ENCODE data around the gene PLAAT1.

The PLAAT1 gene

DNA sequence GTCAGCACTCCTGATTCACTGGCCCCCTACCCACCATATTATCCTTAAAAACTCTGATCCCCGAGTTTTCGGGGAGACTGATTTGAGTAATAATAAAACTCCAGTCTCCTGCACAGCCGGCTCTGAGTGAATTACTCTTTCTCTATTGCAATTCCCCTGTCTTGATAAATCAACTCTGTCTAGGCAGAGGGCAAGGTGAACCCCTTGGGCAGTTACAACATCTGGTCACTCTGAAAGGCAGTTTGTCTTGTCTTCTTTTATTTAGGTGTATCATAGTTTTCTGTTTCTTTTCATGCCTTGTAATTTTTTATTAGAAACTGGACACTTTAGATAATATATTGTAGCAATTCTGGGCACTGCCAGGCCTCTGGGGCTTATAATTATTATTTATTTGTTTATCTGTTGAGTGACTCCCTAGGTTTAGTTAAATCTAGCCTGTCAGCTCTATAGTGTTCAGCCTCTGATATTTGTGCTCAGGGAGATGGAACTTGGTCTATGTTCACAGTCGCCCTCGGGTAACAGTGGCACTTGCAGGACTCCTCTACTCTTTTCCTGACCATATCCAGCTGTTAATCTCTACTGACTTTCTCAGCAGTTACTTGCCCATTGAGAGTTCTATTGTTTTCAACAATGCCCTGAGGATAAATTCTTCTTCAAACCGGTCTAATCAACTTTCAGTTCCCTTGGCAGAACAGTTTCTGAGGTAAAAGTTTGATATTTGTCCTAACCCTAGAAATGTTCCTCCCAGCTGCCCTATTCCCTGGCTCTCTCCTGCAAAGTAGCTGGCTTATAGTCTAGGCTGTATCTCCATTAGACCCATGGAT lies 15.5 kb upstream of the PLAAT1 start:
- Histone ChIP-seq H3F3A (ENCODE audit: low read depth) (no peaks in the 10 kb centered on the region), H3K9ac (ENCODE audit: low read depth, low read length, poor library complexity, severe bottlenecking) (no peak overlapping the region)

DNA sequence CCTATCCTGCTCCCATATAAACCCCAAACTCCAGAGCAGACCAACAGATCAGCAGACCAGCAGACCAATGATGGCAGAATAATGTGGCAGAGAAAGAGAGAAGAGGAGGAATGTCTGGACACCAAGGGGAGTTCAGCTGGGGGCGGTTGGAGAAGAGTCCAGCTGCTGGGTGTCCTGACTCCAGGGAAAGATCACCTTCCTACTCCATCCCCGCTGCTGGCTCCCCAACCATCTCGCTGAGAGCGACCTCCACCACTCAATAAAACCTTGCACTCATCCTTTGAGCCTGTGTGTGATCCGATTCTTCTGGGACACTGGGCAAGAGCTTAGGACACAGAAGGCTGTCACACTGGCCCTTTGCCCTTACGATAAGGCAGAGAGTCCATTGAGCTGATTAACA lies 12.8 kb upstream of the PLAAT1 start:
- TF ChIP-seq, protein P1, sequence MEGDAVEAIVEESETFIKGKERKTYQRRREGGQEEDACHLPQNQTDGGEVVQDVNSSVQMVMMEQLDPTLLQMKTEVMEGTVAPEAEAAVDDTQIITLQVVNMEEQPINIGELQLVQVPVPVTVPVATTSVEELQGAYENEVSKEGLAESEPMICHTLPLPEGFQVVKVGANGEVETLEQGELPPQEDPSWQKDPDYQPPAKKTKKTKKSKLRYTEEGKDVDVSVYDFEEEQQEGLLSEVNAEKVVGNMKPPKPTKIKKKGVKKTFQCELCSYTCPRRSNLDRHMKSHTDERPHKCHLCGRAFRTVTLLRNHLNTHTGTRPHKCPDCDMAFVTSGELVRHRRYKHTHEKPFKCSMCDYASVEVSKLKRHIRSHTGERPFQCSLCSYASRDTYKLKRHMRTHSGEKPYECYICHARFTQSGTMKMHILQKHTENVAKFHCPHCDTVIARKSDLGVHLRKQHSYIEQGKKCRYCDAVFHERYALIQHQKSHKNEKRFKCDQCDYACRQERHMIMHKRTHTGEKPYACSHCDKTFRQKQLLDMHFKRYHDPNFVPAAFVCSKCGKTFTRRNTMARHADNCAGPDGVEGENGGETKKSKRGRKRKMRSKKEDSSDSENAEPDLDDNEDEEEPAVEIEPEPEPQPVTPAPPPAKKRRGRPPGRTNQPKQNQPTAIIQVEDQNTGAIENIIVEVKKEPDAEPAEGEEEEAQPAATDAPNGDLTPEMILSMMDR (conservative IDR thresholded peaks at IDR 0.05; ENCODE audit: low read length) = no peak
- no peak for TF ChIP-seq EZH2phosphoT487 (IDR thresholded peaks at IDR 0.05; ENCODE audit: borderline replicate concordance)
- Histone ChIP-seq H3K79me2 (ENCODE audit: insufficient read depth, low read length) (no peaks in the 10 kb centered on the region), H4K20me1 (ENCODE audit: insufficient read depth, low read length, poor library complexity, severe bottlenecking) (no peaks in the 10 kb centered on the region), H3K36me3 (ENCODE audit: insufficient read depth, low read length) (no peaks in the 10 kb centered on the region), H3K9me2 (replicated peaks; ENCODE audit: low read depth, low read length) (no peaks in the 10 kb centered on the region), H3K9ac (ENCODE audit: low read depth, low read length, poor library complexity, severe bottlenecking) (no peak overlapping the region), H2AFZ (ENCODE audit: low read length) (no peak overlapping the region), H3K27me3 (ENCODE audit: insufficient read depth, low read length, poor library complexity, severe bottlenecking) (no peaks in the 10 kb centered on the region), H3F3A (ENCODE audit: low read depth) (no peaks in the 10 kb centered on the region), H3K4me3 (ENCODE audit: low read length, poor library complexity, severe bottlenecking) (no peak overlapping the region), H3K4me1 (ENCODE audit: insufficient read depth, low read length, poor library complexity, severe bottlenecking) (no peaks in the 10 kb centered on the region), H3K9me3 (ENCODE audit: insufficient read depth, low read depth, low read length) (no peaks in the 10 kb centered on the region), H3K4me2 (ENCODE audit: low read depth, low read length, poor library complexity, severe bottlenecking) (no peak overlapping the region)

More for the DNA sequence above, 15.5 kb upstream of the PLAAT1 start:
- TF ChIP-seq EZH2phosphoT487 (IDR thresholded peaks at IDR 0.05; ENCODE audit: borderline replicate concordance) = no peak
- TF ChIP-seq, protein P1 (conservative IDR thresholded peaks at IDR 0.05; ENCODE audit: low read length) = no peak
- Histone ChIP-seq H3K4me2 (ENCODE audit: low read depth, low read length, poor library complexity, severe bottlenecking) (no peak overlapping the region), H3K4me3 (ENCODE audit: low read length, poor library complexity, severe bottlenecking) (no peak overlapping the region), H4K20me1 (ENCODE audit: insufficient read depth, low read length, poor library complexity, severe bottlenecking) (no peaks in the 10 kb centered on the region), H3K9me2 (replicated peaks; ENCODE audit: low read depth, low read length) (no peaks in the 10 kb centered on the region), H3K79me2 (ENCODE audit: insufficient read depth, low read length) (no peaks in the 10 kb centered on the region), H2AFZ (ENCODE audit: low read length) (no peak overlapping the region), H3K27me3 (ENCODE audit: insufficient read depth, low read length, poor library complexity, severe bottlenecking) (no peaks in the 10 kb centered on the region), H3K9me3 (ENCODE audit: insufficient read depth, low read depth, low read length) (no peaks in the 10 kb centered on the region), H3K4me1 (ENCODE audit: insufficient read depth, low read length, poor library complexity, severe bottlenecking) (no peaks in the 10 kb centered on the region), H3K36me3 (ENCODE audit: insufficient read depth, low read length) (no peaks in the 10 kb centered on the region)

DNA sequence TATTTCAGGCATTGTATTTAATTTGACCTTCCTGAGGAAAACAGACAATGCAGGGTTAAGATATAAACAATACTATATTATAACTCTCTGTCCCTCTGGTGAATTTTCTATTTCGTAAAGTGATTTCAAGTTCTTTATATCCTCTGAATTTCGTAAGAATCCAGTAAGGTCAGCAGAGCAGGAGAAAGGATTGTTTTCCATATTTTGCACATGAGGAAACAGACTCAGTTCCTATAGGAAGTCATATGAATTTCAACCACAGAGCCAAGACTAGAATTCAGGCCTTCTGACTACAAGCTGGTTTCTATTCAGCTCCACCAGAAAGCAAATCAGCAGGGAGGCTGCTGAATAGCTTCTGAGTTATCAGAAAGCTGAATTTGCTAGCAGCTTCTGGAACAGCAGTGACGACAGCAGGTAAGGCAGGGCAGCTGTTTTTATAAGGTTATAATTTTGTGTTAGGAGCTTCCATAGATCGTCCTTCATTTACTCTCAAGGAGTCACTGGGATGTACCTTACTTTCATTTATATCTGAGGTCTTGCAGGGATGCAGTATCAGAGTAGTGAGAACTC lies 11.1 kb upstream of the PLAAT1 start:
- Histone ChIP-seq H4K20me1 (ENCODE audit: insufficient read depth, low read length, poor library complexity, severe bottlenecking) (no peaks in the 10 kb centered on the region), H3F3A (ENCODE audit: low read depth) (no peaks in the 10 kb centered on the region), H3K79me2 (ENCODE audit: insufficient read depth, low read length) (no peaks in the 10 kb centered on the region), H3K36me3 (ENCODE audit: insufficient read depth, low read length) (no peaks in the 10 kb centered on the region), H3K9me2 (replicated peaks; ENCODE audit: low read depth, low read length) (no peaks in the 10 kb centered on the region), H3K27me3 (ENCODE audit: insufficient read depth, low read length, poor library complexity, severe bottlenecking) (no peaks in the 10 kb centered on the region), H3K9me3 (ENCODE audit: insufficient read depth, low read depth, low read length) (no peaks in the 10 kb centered on the region), H3K9ac (ENCODE audit: low read depth, low read length, poor library complexity, severe bottlenecking) (no peak overlapping the region), H3K4me3 (ENCODE audit: low read length, poor library complexity, severe bottlenecking) (no peak overlapping the region), H3K4me2 (ENCODE audit: low read depth, low read length, poor library complexity, severe bottlenecking) (no peak overlapping the region), H3K4me1 (ENCODE audit: insufficient read depth, low read length, poor library complexity, severe bottlenecking) (no peaks in the 10 kb centered on the region), H2AFZ (ENCODE audit: low read length) (no peak overlapping the region)
- no peak for TF ChIP-seq EZH2phosphoT487 (IDR thresholded peaks at IDR 0.05; ENCODE audit: borderline replicate concordance)
- TF ChIP-seq, protein P1 (conservative IDR thresholded peaks at IDR 0.05; ENCODE audit: low read length) = no peak
